ENCODE results near the gene TEAD4. TPM values are rescaled to one million over a fixed set of nuclear protein-coding genes. Genes with fewer than 3 reads are reported as not detected.
A peak's percentile ranks its signal among the peaks of the same experiment; 100 is the strongest.

The TEAD4 gene
- total RNA-seq, 1 experiment from 2014 or later = 96.8 TPM

GRCh38 chr12:2940564-2940963, 18.6 kb upstream of the TEAD4 start:
- ChIA-PET CTCF (interaction anchor here (0.7 to 1.6 kb wide), 3 partner anchors 94 to 266 kb away, joined by 3 to 6 read pairs (median 4); no protein-coding TSS in a partner anchor), POLR2A (no interaction called here)
- H3K4me1 Mint-ChIP-seq = no peaks in the 10 kb centered on the region; the same call in 1 of the 2 replicates
- no peaks in the 10 kb centered on the region for H3K9me3 Mint-ChIP-seq
- H3K27me3 Mint-ChIP-seq (ENCODE audit: low read depth) = peaks cover 3% of the 10 kb centered on the region; the same call in 1 of the 2 replicates
- DNase-seq (ENCODE audit: low spot score) (no peak), ATAC-seq (no peak)
- H3K36me3 Mint-ChIP-seq = peaks cover 5% of the 10 kb centered on the region; the same call in 1 of the 2 replicates
- H3K27ac Mint-ChIP-seq = no peak overlapping the region; the same call in 1 of the 2 replicates
- no peak for TF ChIP-seq STAT6 (CRISPR knock-in tag; conservative IDR thresholded peaks at IDR 0.05; ENCODE audit: low read depth)
- no peak for TF ChIP-seq AFF4 (CRISPR knock-in tag; IDR thresholded peaks at IDR 0.05; ENCODE audit: borderline replicate concordance)
- TF ChIP-seq GTF2I (CRISPR knock-in tag; conservative IDR thresholded peaks at IDR 0.05) = no peak
- no peak for TF ChIP-seq ZNF219 (CRISPR knock-in tag; IDR thresholded peaks at IDR 0.05; ENCODE audit: borderline replicate concordance)
- TF ChIP-seq JAZF1 (CRISPR knock-in tag; IDR thresholded peaks at IDR 0.05) = no peak
- TF ChIP-seq ZNF121 (CRISPR knock-in tag; IDR thresholded peaks at IDR 0.05) = no peak
- TF ChIP-seq NR1H2 (CRISPR knock-in tag; IDR thresholded peaks at IDR 0.05) = no peak
- no peak for TF ChIP-seq SP1 (CRISPR knock-in tag; conservative IDR thresholded peaks at IDR 0.05)
- no peak for TF ChIP-seq NR3C1 (CRISPR knock-in tag; conservative IDR thresholded peaks at IDR 0.05; ENCODE audit: low read depth)
- no peak for TF ChIP-seq SMAD3 (CRISPR knock-in tag; IDR thresholded peaks at IDR 0.05; ENCODE audit: borderline replicate concordance)
- no peak for TF ChIP-seq FOXP1 (CRISPR knock-in tag; IDR thresholded peaks at IDR 0.05; ENCODE audit: borderline replicate concordance)
- TF ChIP-seq ZMAT4 (CRISPR knock-in tag; IDR thresholded peaks at IDR 0.05) = no peak
- H3K4me3 Mint-ChIP-seq = no peak overlapping the region

GRCh38 chr12:2941524-2941923, 17.7 kb upstream of the TEAD4 start:
- Mint-ChIP-seq H3K4me1 (no peaks in the 10 kb centered on the region; the same call in 1 of the 2 replicates), H3K27ac (no peak overlapping the region), H3K4me3 (no peak overlapping the region), H3K36me3 (peaks cover 5% of the 10 kb centered on the region; the same call in 1 of the 2 replicates), H3K9me3 (no peaks in the 10 kb centered on the region), H3K27me3 (ENCODE audit: low read depth) (peaks cover 3% of the 10 kb centered on the region; the same call in 1 of the 2 replicates)
- POLR2A ChIA-PET = no interaction called here
- no peak for DNase-seq (ENCODE audit: low spot score)
- no peak for TF ChIP-seq ZNF219 (CRISPR knock-in tag; IDR thresholded peaks at IDR 0.05; ENCODE audit: borderline replicate concordance)
- no peak for TF ChIP-seq ATF1 (CRISPR knock-in tag; IDR thresholded peaks at IDR 0.05)
- no peak for ATAC-seq
- CTCF ChIA-PET = interaction anchor here (0.6 to 1.6 kb wide), 2 partner anchors 12 to 93 kb away, joined by 3 to 4 read pairs; no protein-coding TSS in a partner anchor

GRCh38 chr12:2944401-2945047, 14.7 kb upstream of the TEAD4 start:
- no peaks in the 10 kb centered on the region for H3K9me3 Mint-ChIP-seq
- POLR2A ChIA-PET = interaction anchor here (0.8 to 1.6 kb wide), 5 partner anchors 10 to 91 kb away, joined by 3 to 5 read pairs (median 3); partner anchors contain the start of genes FOXM1, RHNO1 and TULP3
- TF ChIP-seq E2F1 (CRISPR knock-in tag; IDR thresholded peaks at IDR 0.05) = no peak
- TF ChIP-seq RORB (CRISPR knock-in tag; IDR thresholded peaks at IDR 0.05) = no peak
- peak; percentile 67; the same call in 1 of the 2 replicates for TF ChIP-seq ZNF232 (CRISPR knock-in tag; IDR thresholded peaks at IDR 0.05)
- no peak for TF ChIP-seq FOXP1 (CRISPR knock-in tag; IDR thresholded peaks at IDR 0.05; ENCODE audit: borderline replicate concordance)
- TF ChIP-seq CTCF (IDR thresholded peaks at IDR 0.05) = peak; percentile 87
- TF ChIP-seq ZSCAN18 (CRISPR knock-in tag; IDR thresholded peaks at IDR 0.05) = no peak
- TF ChIP-seq ESRRA (CRISPR knock-in tag; IDR thresholded peaks at IDR 0.05; ENCODE audit: borderline replicate concordance) = no peak

More at GRCh38 chr12:2944401-2945047, 14.7 kb upstream of the TEAD4 start:
- H3K4me3 Mint-ChIP-seq = no peak overlapping the region
- no peaks in the 10 kb centered on the region; the same call in 1 of the 2 replicates for H3K36me3 Mint-ChIP-seq
- ATAC-seq (peak; percentile 98), DNase-seq (ENCODE audit: low spot score) (peak; percentile 90)
- peaks cover 3% of the 10 kb centered on the region; the same call in 1 of the 2 replicates for H3K27me3 Mint-ChIP-seq (ENCODE audit: low read depth)
- CTCF ChIA-PET = interaction anchor here (0.6 to 2.9 kb wide), 49 partner anchors 8 to 578 kb away, joined by 3 to 92 read pairs (median 5); partner anchors contain the start of genes FOXM1, RHNO1, TEAD4 and TULP3
- H3K27ac Mint-ChIP-seq = peak overlapping the region; percentile 3; the same call in 1 of the 2 replicates
- peaks cover 3% of the 10 kb centered on the region for H3K4me1 Mint-ChIP-seq

All from WTC11 (cell line).